HepG2 (cell line): ENCODE results near the gene MLN.

Experiments
- ARHGAP35 ChIP-seq: sonication (generic); formaldehyde crosslinking; IDR thresholded peaks from 2 replicates; pipeline ENCODE4 v1.9.0; 2022; ENCODE audit warnings: mild to moderate bottlenecking, inconsistent platforms, moderate library complexity, missing genetic modification reagents, borderline replicate concordance
- CTCF ChIP-seq: sonication (generic); formaldehyde crosslinking; IDR thresholded peaks from 2 replicates; pipeline ENCODE4 v1.5.0; 2020; ENCODE audit warnings: mild to moderate bottlenecking, missing genetic modification reagents, moderate library complexity
- HCFC1 ChIP-seq: fragments of 150-350 bp; IDR thresholded peaks from 2 replicates; pipeline ENCODE4 v1.6.1; 2014; ENCODE audit warnings: low read depth, low read length
- JUNB ChIP-seq: sonication (generic); formaldehyde crosslinking; IDR thresholded peaks from 2 replicates; pipeline ENCODE4 v1.8.0; 2022; ENCODE audit warnings: missing genetic modification reagents, mild to moderate bottlenecking, borderline replicate concordance
- LBX2 ChIP-seq: sonication (generic); formaldehyde crosslinking; IDR thresholded peaks from 2 replicates; pipeline ENCODE4 v1.5.0; 2020; ENCODE audit warnings: missing genetic modification reagents, mild to moderate bottlenecking, borderline replicate concordance
- POLR2A ChIP-seq, 2 experiments: IDR thresholded peaks; 2 replicates each; pipeline ENCODE4 v1.6.1; 2011; ENCODE audit warnings: low read depth in 2 of 2, low read length in 2 of 2, mild to moderate bottlenecking in 1 of 2, moderate library complexity in 1 of 2; ENCODE audit not compliant: insufficient read depth in 1 of 2
- REST ChIP-seq, 2 experiments: IDR thresholded peaks; 2 replicates each; pipeline ENCODE4 v1.6.1; 2011 to 2012; ENCODE audit warnings: low read length in 2 of 2, borderline replicate concordance in 1 of 2, low read depth in 1 of 2, mild to moderate bottlenecking in 1 of 2, moderate library complexity in 1 of 2
- SETDB1 ChIP-seq: sonication (generic); formaldehyde crosslinking; IDR thresholded peaks from 2 replicates; pipeline ENCODE4 v1.5.1; 2020; ENCODE audit warnings: missing genetic modification reagents, mild to moderate bottlenecking, borderline replicate concordance
- TP53 ChIP-seq: sonication (generic); formaldehyde crosslinking; conservative IDR thresholded peaks from 2 replicates; pipeline ENCODE4 v1.4.0; 2020; ENCODE audit warnings: missing genetic modification reagents
- ZBTB21 ChIP-seq: sonication (generic); formaldehyde crosslinking; IDR thresholded peaks from 2 replicates; pipeline ENCODE4 v1.4.0; 2020; ENCODE audit warnings: missing genetic modification reagents
- ZNF326 ChIP-seq: sonication (generic); formaldehyde crosslinking; IDR thresholded peaks from 2 replicates; pipeline ENCODE4 v1.4.0; 2020; ENCODE audit warnings: missing genetic modification reagents, borderline replicate concordance

- no peak for TF ChIP-seq SETDB1
- no peak for TF ChIP-seq ZNF326 (CRISPR knock-in tag)
- no peak for TF ChIP-seq HCFC1
- no peak for TF ChIP-seq REST (IDR thresholded peaks at IDR 0.05; ENCODE audit: borderline replicate concordance in 1 of 2, low read depth in 1 of 2, low read length in 2 of 2)
- no peak for TF ChIP-seq JUNB (CRISPR knock-in tag)
- TF ChIP-seq CTCF (CRISPR knock-in tag), result no peak
- TF ChIP-seq ZBTB21 (CRISPR knock-in tag), result no peak
- TF ChIP-seq ARHGAP35 (CRISPR knock-in tag), result no peak
- TF ChIP-seq TP53, result no peak
- TF ChIP-seq LBX2 (CRISPR knock-in tag), result no peak
- no peak for TF ChIP-seq POLR2A (IDR thresholded peaks at IDR 0.05; ENCODE audit: insufficient read depth in 1 of 2, low read depth in 2 of 2, low read length in 2 of 2)
Observed at GRCh38 chr6:33754222-33754621, 49.6 kb downstream of the MLN start.
